Measurements from ENCODE around the gene FAM43B.
A peak's percentile ranks its signal among the peaks of the same experiment; 100 is the strongest.

Gene FAM43B

GRCh38 chr1:20584890-20585289 is 32.5 kb downstream of the FAM43B start:
- Mint-ChIP-seq H3K4me1 (peaks cover 9% of the 10 kb centered on the region), H3K4me3 (no peak overlapping the region), H3K36me3 (ENCODE audit: low read depth) (no peaks in the 10 kb centered on the region), H3K9me3 (no peaks in the 10 kb centered on the region), H3K27ac (no peak overlapping the region), H3K27me3 (ENCODE audit: low read depth) (peaks cover 12% of the 10 kb centered on the region)
- TF ChIP-seq, protein P1, sequence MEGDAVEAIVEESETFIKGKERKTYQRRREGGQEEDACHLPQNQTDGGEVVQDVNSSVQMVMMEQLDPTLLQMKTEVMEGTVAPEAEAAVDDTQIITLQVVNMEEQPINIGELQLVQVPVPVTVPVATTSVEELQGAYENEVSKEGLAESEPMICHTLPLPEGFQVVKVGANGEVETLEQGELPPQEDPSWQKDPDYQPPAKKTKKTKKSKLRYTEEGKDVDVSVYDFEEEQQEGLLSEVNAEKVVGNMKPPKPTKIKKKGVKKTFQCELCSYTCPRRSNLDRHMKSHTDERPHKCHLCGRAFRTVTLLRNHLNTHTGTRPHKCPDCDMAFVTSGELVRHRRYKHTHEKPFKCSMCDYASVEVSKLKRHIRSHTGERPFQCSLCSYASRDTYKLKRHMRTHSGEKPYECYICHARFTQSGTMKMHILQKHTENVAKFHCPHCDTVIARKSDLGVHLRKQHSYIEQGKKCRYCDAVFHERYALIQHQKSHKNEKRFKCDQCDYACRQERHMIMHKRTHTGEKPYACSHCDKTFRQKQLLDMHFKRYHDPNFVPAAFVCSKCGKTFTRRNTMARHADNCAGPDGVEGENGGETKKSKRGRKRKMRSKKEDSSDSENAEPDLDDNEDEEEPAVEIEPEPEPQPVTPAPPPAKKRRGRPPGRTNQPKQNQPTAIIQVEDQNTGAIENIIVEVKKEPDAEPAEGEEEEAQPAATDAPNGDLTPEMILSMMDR (IDR thresholded peaks at IDR 0.05; ENCODE audit: unreplicated experiment in 3 of 3), result no peak

DNA sequence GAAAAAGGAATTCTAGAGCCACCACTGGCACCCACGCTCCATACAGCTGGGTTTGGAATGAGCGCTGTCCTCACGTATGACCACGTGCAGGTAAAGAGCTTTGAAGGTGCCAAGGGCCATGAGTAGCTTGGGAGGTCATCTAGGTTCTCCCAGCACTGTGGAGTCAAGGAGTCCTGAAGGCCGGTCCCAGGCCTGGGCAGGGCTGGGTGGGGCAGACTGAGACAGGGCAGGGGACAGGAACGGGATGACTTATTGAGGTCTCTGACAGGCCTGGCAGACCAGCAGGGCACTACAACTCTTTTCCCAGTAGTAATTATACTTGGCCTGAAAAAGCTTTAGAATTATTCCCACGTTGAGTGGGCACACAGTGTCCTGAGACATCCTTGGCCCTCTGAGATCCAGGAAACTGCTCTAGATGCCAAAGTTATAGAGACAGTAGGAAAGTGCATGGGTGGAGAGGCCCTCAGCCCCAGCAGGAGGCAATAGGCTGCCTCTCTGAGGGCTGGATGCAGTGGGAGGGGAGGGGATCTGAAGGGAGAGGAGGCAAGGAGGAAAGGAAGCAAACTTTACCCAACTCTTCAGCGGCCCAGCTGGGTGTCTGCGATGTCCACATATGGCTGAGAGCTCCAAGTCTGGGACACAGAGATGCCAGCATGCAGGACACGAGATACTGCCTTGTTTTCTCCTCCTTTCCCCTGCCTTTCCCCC is 34.7 kb downstream of the FAM43B start:
- no peaks in the 10 kb centered on the region for H3K9me3 Mint-ChIP-seq
- H3K36me3 Mint-ChIP-seq (ENCODE audit: low read depth), result no peaks in the 10 kb centered on the region
- H3K27me3 Mint-ChIP-seq (ENCODE audit: low read depth), result peaks cover 12% of the 10 kb centered on the region
- peak overlapping the region; percentile 68 to 86 (median 75) for H3K27ac Mint-ChIP-seq
- TF ChIP-seq, protein P1 (IDR thresholded peaks at IDR 0.05; ENCODE audit: unreplicated experiment in 3 of 3), result no peak
- H3K4me3 Mint-ChIP-seq, result peak overlapping the region in 2 of 3 experiments; percentile 51 to 54
- peaks cover 18% of the 10 kb centered on the region for H3K4me1 Mint-ChIP-seq

DNA sequence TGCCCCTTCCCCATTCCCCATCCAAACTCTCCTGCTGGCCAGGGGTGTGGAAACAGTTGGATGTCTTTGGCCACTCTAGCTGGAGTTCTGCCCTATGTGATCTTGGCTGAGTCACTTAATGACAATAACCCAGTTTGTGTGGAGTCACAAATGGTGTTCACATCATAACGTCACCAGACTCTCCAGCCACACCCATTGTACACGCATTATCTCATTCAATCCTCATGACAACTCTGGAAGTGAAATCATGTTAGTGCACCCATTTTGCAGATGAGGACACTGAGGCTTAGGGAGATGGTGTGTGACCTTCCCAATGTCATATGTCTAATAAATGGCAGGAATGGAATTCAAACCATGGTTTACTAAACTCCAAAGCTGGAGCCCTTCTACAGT is 35.3 kb downstream of the FAM43B start:
- H3K27me3 Mint-ChIP-seq (ENCODE audit: low read depth), result peaks cover 10% of the 10 kb centered on the region
- no peaks in the 10 kb centered on the region for H3K9me3 Mint-ChIP-seq
- H3K4me3 Mint-ChIP-seq, result no peak overlapping the region
- H3K27ac Mint-ChIP-seq, result peak overlapping the region; percentile 31 to 75 (median 68)
- TF ChIP-seq, protein P1 (IDR thresholded peaks at IDR 0.05; ENCODE audit: unreplicated experiment in 3 of 3), result no peak
- H3K4me1 Mint-ChIP-seq, result peaks cover 18% of the 10 kb centered on the region
- no peaks in the 10 kb centered on the region for H3K36me3 Mint-ChIP-seq (ENCODE audit: low read depth)

DNA sequence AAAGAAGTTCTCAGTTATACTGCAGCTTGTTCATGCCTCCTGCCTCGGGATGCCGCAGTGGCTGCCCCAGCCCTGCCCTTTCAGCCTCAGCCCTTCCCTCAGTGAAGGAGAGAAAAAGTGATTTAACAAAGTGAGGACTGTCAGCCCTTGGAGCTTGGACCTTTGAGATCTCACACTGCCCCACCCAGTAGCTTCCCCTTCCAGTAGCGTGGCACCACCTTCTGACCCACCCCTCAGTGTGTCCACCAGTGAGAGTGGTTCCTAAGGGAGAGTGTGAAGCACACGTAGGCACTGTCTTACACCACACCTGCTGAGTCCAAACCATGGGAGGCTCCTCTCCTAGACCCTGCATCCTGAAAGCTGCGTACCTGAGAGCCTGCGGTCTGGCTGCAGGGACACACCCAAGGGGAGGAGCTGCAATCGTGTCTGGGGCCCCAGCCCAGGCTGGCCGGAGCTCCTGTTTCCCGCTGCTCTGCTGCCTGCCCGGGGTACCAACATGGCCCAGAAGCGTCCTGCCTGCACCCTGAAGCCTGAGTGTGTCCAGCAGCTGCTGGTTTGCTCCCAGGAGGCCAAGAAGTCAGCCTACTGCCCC is 36.4 kb downstream of the FAM43B start, which contains the start of gene CDA:
TSS of gene CDA (plus strand) at position 464 of the 592 bp plus-strand sequence. CDS start at position 497, 33 bp downstream.
- peak within 1 kb of the TSS; percentile 68 to 79 (median 78) for H3K4me3 Mint-ChIP-seq
- H3K36me3 Mint-ChIP-seq (ENCODE audit: low read depth), result no peaks in the 10 kb centered on the region
- no peaks in the 10 kb centered on the region for H3K9me3 Mint-ChIP-seq
- TF ChIP-seq, protein P1 (IDR thresholded peaks at IDR 0.05; ENCODE audit: unreplicated experiment in 3 of 3), result no peak
- peaks cover 18% of the 10 kb centered on the region for H3K4me1 Mint-ChIP-seq
- H3K27me3 Mint-ChIP-seq (ENCODE audit: low read depth), result peaks cover 6% of the 10 kb centered on the region
- peak within 1 kb of the TSS; percentile 96 to 98 (median 98) for H3K27ac Mint-ChIP-seq

- H3K27ac Mint-ChIP-seq, result peak overlapping the region; percentile 96 to 98 (median 98)
- no peaks in the 10 kb centered on the region for H3K36me3 Mint-ChIP-seq (ENCODE audit: low read depth)
- peak overlapping the region; percentile 68 to 79 (median 78) for H3K4me3 Mint-ChIP-seq
- H3K4me1 Mint-ChIP-seq, result peaks cover 18% of the 10 kb centered on the region
- TF ChIP-seq, protein P1 (IDR thresholded peaks at IDR 0.05; ENCODE audit: unreplicated experiment in 3 of 3), result no peak
- H3K9me3 Mint-ChIP-seq, result no peaks in the 10 kb centered on the region
- H3K27me3 Mint-ChIP-seq (ENCODE audit: low read depth), result peaks cover 4% of the 10 kb centered on the region
Measured at GRCh38 chr1:20589331-20590278, 37.2 kb downstream of the FAM43B start.

Measured in nephron (organoid).